HG02885 (cell line): ENCODE results near the gene SLC37A4.

Experiments
- ATAC-seq: cut with Tn5 transposase; IDR thresholded peaks from one replicate; pipeline ENCODE4 v1.9.1; 2021; ENCODE audit warnings: mild to moderate bottlenecking; ENCODE audit not compliant: unreplicated experiment, poor library complexity

SLC37A4 gene

DNA sequence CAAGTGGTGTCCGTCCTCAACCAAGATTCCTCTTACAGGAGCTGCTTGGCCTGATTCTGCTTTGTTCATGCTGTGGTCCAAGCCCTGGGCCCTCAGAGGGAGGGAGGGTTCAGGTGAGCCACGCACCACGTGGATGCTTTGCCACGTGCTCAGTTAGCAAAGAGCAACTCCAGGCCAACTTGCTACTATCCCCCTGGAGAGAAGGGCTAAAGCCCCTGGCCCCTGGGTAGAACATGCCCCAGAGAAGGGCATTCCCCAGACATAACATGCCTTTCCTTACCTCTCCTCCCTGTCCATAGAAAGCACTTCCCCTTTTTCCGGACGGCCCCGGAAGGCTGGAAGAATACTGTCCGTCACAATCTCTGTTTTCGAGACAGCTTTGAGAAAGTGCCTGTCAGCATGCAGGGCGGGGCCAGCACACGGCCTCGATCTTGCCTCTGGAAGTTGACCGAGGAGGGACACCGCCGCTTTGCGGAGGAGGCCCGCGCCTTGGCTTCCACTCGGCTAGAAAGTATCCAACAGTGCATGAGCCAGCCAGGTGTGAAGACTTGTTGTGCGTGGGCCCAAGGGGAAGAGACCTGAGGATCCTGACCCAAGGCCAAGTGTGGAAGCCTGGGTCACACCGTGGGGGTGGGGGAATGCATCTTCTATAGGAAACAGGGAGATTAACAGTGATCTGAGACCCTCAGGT lies 50.3 kb downstream of the SLC37A4 start:
- no peak for ATAC-seq

DNA sequence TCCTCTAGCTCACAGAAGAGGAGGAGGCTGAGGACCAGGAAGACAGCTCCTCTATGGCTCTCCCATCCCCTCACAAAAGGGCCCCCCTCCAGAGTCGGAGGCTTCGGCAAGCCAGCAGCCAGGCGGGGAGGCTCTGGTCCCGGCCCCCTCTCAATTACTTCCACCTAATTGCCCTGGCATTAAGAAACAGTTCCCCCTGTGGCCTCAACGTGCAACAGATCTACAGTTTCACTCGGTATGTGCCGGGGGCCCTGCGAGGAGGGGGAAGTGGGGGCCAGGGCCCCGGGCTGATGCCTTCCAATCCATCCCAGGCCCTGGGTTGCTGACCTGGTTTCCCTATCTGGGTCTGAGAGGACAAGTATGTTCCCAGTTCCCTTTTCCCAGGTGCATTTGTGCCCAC lies 51.2 kb downstream of the SLC37A4 start:
- no peak for ATAC-seq

DNA sequence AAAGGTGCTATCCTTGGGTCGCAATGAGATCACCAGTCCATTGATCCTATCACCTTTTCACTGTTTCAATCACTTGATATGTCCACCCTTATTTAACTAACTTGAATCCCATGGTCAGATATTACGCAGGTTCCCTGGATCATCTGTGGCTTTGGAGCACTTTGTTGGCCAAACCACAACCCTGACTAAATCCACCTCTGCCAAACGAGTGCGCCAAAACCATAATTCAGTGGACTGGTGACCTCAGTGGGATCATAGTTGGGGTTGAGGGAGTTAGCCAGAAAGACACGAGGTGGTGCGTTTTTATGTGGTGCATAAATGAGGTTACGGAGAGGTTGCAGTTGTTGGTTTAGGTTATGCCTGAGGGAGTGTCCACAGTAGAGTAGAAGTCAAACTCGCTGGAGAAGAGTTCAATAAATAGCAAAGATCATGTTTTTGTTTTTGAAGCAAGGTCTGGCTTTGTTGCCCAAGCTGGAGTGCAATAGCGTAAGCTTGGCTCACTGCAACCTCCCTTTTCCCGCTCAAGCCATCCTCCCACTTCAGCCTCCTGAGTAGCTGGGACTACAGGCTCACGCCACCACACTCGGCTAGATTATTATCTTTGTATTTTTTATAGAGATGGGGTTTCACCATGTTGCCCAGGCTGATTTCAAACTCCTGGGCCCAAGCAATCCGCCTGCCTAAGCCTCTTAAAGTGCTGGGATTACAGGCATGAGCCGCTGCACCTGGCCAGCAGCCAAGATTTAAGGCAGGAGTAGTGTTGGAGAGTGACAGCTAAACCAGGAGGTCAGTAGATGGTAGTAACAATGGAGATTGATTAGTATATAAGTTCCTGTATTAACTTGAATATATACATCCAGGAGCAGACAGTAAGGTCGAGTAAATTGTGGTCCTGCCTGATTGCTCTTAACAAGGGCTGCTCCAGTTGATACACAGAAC lies 54.6 kb downstream of the SLC37A4 start:
- no peak for ATAC-seq
